ENCODE results near the gene TPRG1. TPM values are rescaled to one million over a fixed set of nuclear protein-coding genes. Genes with fewer than 3 reads are reported as not detected.

The TPRG1 gene
- total and polyA plus RNA-seq, 2 of the 4 experiments (the other 2 are of a cell fraction) = 0.17 TPM; not detected in 1

- Histone ChIP-seq H3K4me1 (ENCODE audit: control insufficient read depth, insufficient read depth, low read length) (no peaks in the 10 kb centered on the region), H2BK120ac (ENCODE audit: low read depth, low read length) (no peak overlapping the region), H2BK20ac (ENCODE audit: low read depth, low read length) (no peak overlapping the region), H4K8ac (ENCODE audit: low read depth in 2 of 2, low read length in 2 of 2) (no peak overlapping the region), H2AFZ (replicated peaks; ENCODE audit: low read length, poor library complexity) (no peak overlapping the region), H4K5ac (ENCODE audit: low read depth, low read length) (no peak overlapping the region), H2AK5ac (ENCODE audit: low read depth, low read length) (no peak overlapping the region), H2BK15ac (ENCODE audit: low read depth, low read length) (no peak overlapping the region), H3K56ac (ENCODE audit: extremely low read depth, insufficient read depth, low read length) (no peak overlapping the region), H3K9ac (ENCODE audit: low read depth, low read length) (no peak overlapping the region), H3K4ac (ENCODE audit: low read depth, low read length) (no peak overlapping the region), H3K23ac (ENCODE audit: low read depth, low read length) (no peak overlapping the region), H3K79me1 (ENCODE audit: low read depth in 1 of 2, low read length in 2 of 2) (no peaks in the 10 kb centered on the region), H3K27ac (ENCODE audit: insufficient read depth, low read length) (no peak overlapping the region), H4K91ac (ENCODE audit: insufficient read depth, low read depth, low read length) (no peak overlapping the region), H3K9me1 (ENCODE audit: insufficient read depth, low read length) (no peaks in the 10 kb centered on the region), H2BK5ac (ENCODE audit: low read depth, low read length, poor library complexity, severe bottlenecking) (no peak overlapping the region), H3K14ac (replicated peaks; ENCODE audit: low read depth, low read length) (no peak overlapping the region), H3K4me2 (ENCODE audit: low read depth, low read length) (no peak overlapping the region), H4K20me1 (ENCODE audit: insufficient read depth, low read length) (no peaks in the 10 kb centered on the region), H3K27me3 (ENCODE audit: control insufficient read depth, insufficient read depth, low read length) (peaks cover 13% of the 10 kb centered on the region), H2AK9ac (replicated peaks; ENCODE audit: low read depth, low read length, poor library complexity) (no peak overlapping the region), H3K36me3 (ENCODE audit: control insufficient read depth, insufficient read depth, low read length) (no peaks in the 10 kb centered on the region), H3K9me3 (ENCODE audit: control insufficient read depth, insufficient read depth, low read length) (no peaks in the 10 kb centered on the region), H3K4me3 (ENCODE audit: insufficient read depth, low read depth, low read length) (no peak overlapping the region), H3K18ac (ENCODE audit: low read depth, low read length) (no peak overlapping the region)
- in situ Hi-C loops (cut with MboI; ENCODE audit: low sequenced_read_pairs) = loop anchor here (25.0 kb wide), 1 partner anchor 1520 kb away; the partner anchor contains the start of gene RTP2
- BruUV-seq (replicated peaks) = no TSS peak
- WGBS, 2 experiments (ENCODE audit: extremely low coverage in 2 of 2, insufficient read length in 1 of 2) = no CpG with 5 or more reads among the region's 3 CpGs
- POLR2A ChIA-PET (ENCODE audit: unreplicated experiment) = no interaction called here
- ATAC-seq (ENCODE audit: low read depth) = no peak
- CTCF ChIA-PET = interaction anchor here (0.8 to 1.5 kb wide), 4 partner anchors 12 to 1493 kb away, joined by 3 read pairs; no protein-coding TSS in a partner anchor
- dilution Hi-C loops (cut with HindIII; ENCODE audit: low sequenced_read_pairs, unreplicated experiment) = no loop called here
- intact Hi-C loops (cut with micrococcal nuclease) = no loop called here
- no peak for DNase-seq
- TF ChIP-seq MAZ (IDR thresholded peaks at IDR 0.05; ENCODE audit: borderline replicate concordance, low read depth, low read length) (no peak), RAD21 (IDR thresholded peaks at IDR 0.05; ENCODE audit: low read length) (no peak), NFE2L2 (IDR thresholded peaks at IDR 0.05; ENCODE audit: low read depth, low read length) (no peak), RCOR1 (IDR thresholded peaks at IDR 0.05; ENCODE audit: insufficient replicate concordance, low read length) (no peak), MAFK (IDR thresholded peaks at IDR 0.05; ENCODE audit: low read depth, low read length) (no peak), MXI1 (IDR thresholded peaks at IDR 0.05; ENCODE audit: borderline replicate concordance, low read depth, low read length) (no peak), RFX5 (IDR thresholded peaks at IDR 0.05; ENCODE audit: low read depth, low read length) (no peak), CHD1 (IDR thresholded peaks at IDR 0.05; ENCODE audit: low read depth, low read length) (no peak), CEBPB (IDR thresholded peaks at IDR 0.05; ENCODE audit: low read depth, low read length) (no peak)
- TF ChIP-seq, protein P1, sequence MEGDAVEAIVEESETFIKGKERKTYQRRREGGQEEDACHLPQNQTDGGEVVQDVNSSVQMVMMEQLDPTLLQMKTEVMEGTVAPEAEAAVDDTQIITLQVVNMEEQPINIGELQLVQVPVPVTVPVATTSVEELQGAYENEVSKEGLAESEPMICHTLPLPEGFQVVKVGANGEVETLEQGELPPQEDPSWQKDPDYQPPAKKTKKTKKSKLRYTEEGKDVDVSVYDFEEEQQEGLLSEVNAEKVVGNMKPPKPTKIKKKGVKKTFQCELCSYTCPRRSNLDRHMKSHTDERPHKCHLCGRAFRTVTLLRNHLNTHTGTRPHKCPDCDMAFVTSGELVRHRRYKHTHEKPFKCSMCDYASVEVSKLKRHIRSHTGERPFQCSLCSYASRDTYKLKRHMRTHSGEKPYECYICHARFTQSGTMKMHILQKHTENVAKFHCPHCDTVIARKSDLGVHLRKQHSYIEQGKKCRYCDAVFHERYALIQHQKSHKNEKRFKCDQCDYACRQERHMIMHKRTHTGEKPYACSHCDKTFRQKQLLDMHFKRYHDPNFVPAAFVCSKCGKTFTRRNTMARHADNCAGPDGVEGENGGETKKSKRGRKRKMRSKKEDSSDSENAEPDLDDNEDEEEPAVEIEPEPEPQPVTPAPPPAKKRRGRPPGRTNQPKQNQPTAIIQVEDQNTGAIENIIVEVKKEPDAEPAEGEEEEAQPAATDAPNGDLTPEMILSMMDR (conservative IDR thresholded peaks at IDR 0.05; ENCODE audit: low read depth, low read length) = no peak
- TF ChIP-seq, protein P2, sequence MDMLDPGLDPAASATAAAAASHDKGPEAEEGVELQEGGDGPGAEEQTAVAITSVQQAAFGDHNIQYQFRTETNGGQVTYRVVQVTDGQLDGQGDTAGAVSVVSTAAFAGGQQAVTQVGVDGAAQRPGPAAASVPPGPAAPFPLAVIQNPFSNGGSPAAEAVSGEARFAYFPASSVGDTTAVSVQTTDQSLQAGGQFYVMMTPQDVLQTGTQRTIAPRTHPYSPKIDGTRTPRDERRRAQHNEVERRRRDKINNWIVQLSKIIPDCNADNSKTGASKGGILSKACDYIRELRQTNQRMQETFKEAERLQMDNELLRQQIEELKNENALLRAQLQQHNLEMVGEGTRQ (IDR thresholded peaks at IDR 0.05; ENCODE audit: low read depth, low read length) = no peak
These were observed 61.0 kb downstream of the TPRG1 start for GRCh38 chr3:189232790-189233189.
